NT2/D1 (cell line): Measurements from ENCODE around the gene GZMM.
"Not testable (repeated sequence)": the region's sequence is repeated elsewhere in the genome, so short reads cannot be mapped to it uniquely, and the experiment has no call there.

Experiments
- DNase-seq: peaks from one replicate; pipeline ENCODE4 v3.0.0-alpha.2; 2011; ENCODE audit warnings: low read depth, low spot score
- H3K27me3 ChIP-seq: 2 replicates; pipeline ENCODE4 v1.6.0; 2011; ENCODE audit warnings: mild to moderate bottlenecking; ENCODE audit not compliant: insufficient read length, insufficient read depth
- H3K36me3 ChIP-seq: 2 replicates; pipeline ENCODE4 v1.6.1; 2011; ENCODE audit warnings: mild to moderate bottlenecking, low read length, mixed read lengths; ENCODE audit not compliant: insufficient read depth, insufficient read length
- H3K4me1 ChIP-seq: 2 replicates; pipeline ENCODE4 v1.5.1; 2011; ENCODE audit not compliant: insufficient read depth, insufficient read length
- H3K4me3 ChIP-seq: 2 replicates; pipeline ENCODE4 v1.5.1; 2011; ENCODE audit warnings: low read depth; ENCODE audit not compliant: insufficient read length
- H3K9ac ChIP-seq: 2 replicates; pipeline ENCODE4 v1.6.0; 2011; ENCODE audit warnings: low read depth; ENCODE audit not compliant: insufficient read length
- H3K9me3 ChIP-seq: 2 replicates; pipeline ENCODE4 v1.5.1; 2011; ENCODE audit warnings: mild to moderate bottlenecking, low read length; ENCODE audit not compliant: insufficient read depth
- SUZ12 ChIP-seq: IDR thresholded peaks from 2 replicates; pipeline ENCODE4 v1.6.1; 2011; ENCODE audit not compliant: insufficient read length, insufficient read depth; ENCODE audit errors: extremely low read depth
- YY1 ChIP-seq: IDR thresholded peaks from 2 replicates; pipeline ENCODE4 v1.6.1; 2011; ENCODE audit not compliant: insufficient read length, insufficient read depth
- ZNF274 ChIP-seq: IDR thresholded peaks from 2 replicates; pipeline ENCODE4 v1.6.1; 2011; ENCODE audit warnings: mild to moderate bottlenecking, low read depth, low read length

Gene GZMM

GRCh38 chr19:580274-580835 is 36.5 kb downstream of the GZMM start:
- H3K27me3 ChIP-seq: no peaks in the 10 kb centered on the region
- no peak for DNase-seq
- peaks cover 34% of the 10 kb centered on the region for H3K4me1 ChIP-seq
- no peaks in the 10 kb centered on the region for H3K9me3 ChIP-seq
- TF ChIP-seq YY1 (no peak), ZNF274 (no peak), SUZ12 (no peak)
- H3K36me3 ChIP-seq: peaks cover 77% of the 10 kb centered on the region
- H3K9ac ChIP-seq: no peak overlapping the region
- H3K4me3 ChIP-seq: no peak overlapping the region

GRCh38 chr19:581399-582111 is 37.7 kb downstream of the GZMM start:
- no peak for TF ChIP-seq ZNF274
- TF ChIP-seq YY1: no peak
- no peak for TF ChIP-seq SUZ12
- Histone ChIP-seq H3K9ac (no peak overlapping the region), H3K4me1 (peaks cover 32% of the 10 kb centered on the region), H3K4me3 (no peak overlapping the region), H3K27me3 (no peaks in the 10 kb centered on the region), H3K9me3 (no peaks in the 10 kb centered on the region), H3K36me3 (peaks cover 70% of the 10 kb centered on the region)
- DNase-seq: no peak

GRCh38 chr19:582497-583197 is 38.8 kb downstream of the GZMM start:
- Histone ChIP-seq H3K36me3 (peaks cover 59% of the 10 kb centered on the region), H3K9me3 (no peaks in the 10 kb centered on the region), H3K9ac (no peak overlapping the region), H3K4me3 (no peak overlapping the region), H3K27me3 (no peaks in the 10 kb centered on the region), H3K4me1 (peaks cover 22% of the 10 kb centered on the region)
- TF ChIP-seq SUZ12 (no peak), YY1 (no peak), ZNF274 (no peak)
- no peak for DNase-seq

GRCh38 chr19:583198-583967 is 39.5 kb downstream of the GZMM start:
- TF ChIP-seq SUZ12 (no peak), ZNF274 (no peak), YY1 (no peak)
- Histone ChIP-seq H3K4me3 (no peak overlapping the region), H3K9ac (peak overlapping the region; percentile 27), H3K4me1 (peaks cover 24% of the 10 kb centered on the region), H3K9me3 (no peaks in the 10 kb centered on the region), H3K36me3 (peaks cover 52% of the 10 kb centered on the region), H3K27me3 (peaks cover 3% of the 10 kb centered on the region)
- DNase-seq: no peak

- no peaks in the 10 kb centered on the region for H3K9me3 ChIP-seq
- H3K9ac ChIP-seq: peak overlapping the region; percentile 27
- no peak for DNase-seq
- no peak overlapping the region for H3K4me3 ChIP-seq
- TF ChIP-seq ZNF274: no peak
- TF ChIP-seq YY1: no peak
- no peak for TF ChIP-seq SUZ12
- H3K4me1 ChIP-seq: peaks cover 29% of the 10 kb centered on the region
- H3K27me3 ChIP-seq: peaks cover 8% of the 10 kb centered on the region
- H3K36me3 ChIP-seq: peaks cover 49% of the 10 kb centered on the region
These were observed 40.1 kb downstream of the GZMM start for GRCh38 chr19:583968-584239.

GRCh38 chr19:584240-585001 is 40.6 kb downstream of the GZMM start:
- Histone ChIP-seq H3K27me3 (peaks cover 14% of the 10 kb centered on the region), H3K4me3 (no peak overlapping the region), H3K9me3 (no peaks in the 10 kb centered on the region), H3K4me1 (peaks cover 28% of the 10 kb centered on the region), H3K36me3 (peaks cover 44% of the 10 kb centered on the region), H3K9ac (peak overlapping the region; percentile 27)
- TF ChIP-seq SUZ12: no peak
- TF ChIP-seq YY1: no peak
- no peak for TF ChIP-seq ZNF274
- peak; percentile 54 for DNase-seq

- H3K4me1 ChIP-seq: peaks cover 27% of the 10 kb centered on the region
- not testable (repeated sequence) for DNase-seq, H3K9me3 ChIP-seq, H3K9ac ChIP-seq, H3K4me3 ChIP-seq
- peaks cover 14% of the 10 kb centered on the region for H3K27me3 ChIP-seq
- peaks cover 36% of the 10 kb centered on the region for H3K36me3 ChIP-seq
These were observed 41.3 kb downstream of the GZMM start for GRCh38 chr19:585146-585545.
